HFFc6 (cell line): ENCODE measurements around the gene TEX28. TPM values are rescaled to one million over a fixed set of nuclear protein-coding genes. Genes with fewer than 3 reads are reported as not detected.

Experiments
- total RNA-seq, 6 experiments: library from RNA; stranded (reverse); fragmentation: NEBNext Ultra II Directional; extraction: Animal tissue kit (Norgen Biotek cat#: 25700); gene quantifications; 2 replicates in 1 of 6; 3 replicates in 5 of 6; pipeline ENCODE4 v1.2.3, GENCODE V29; 2021

Gene TEX28
- total RNA-seq, 6 experiments from 2014 or later: not detected

Other genes with a start within 250 kb of the TEX28 start
- gene MECP2, start 197.4 kb downstream of the TEX28 start, total RNA-seq: 10 to 100 TPM; 28.8 to 35.8 (median 31.9) TPM
- gene OPN1LW, start 150.9 kb downstream of the TEX28 start, total RNA-seq: not detected
- gene OPN1MW, start 112.5 kb downstream of the TEX28 start, total RNA-seq: not detected
- not detected for gene OPN1MW2, start 75.4 kb downstream of the TEX28 start, total RNA-seq
- gene OPN1MW3, start 37.5 kb downstream of the TEX28 start, total RNA-seq: not detected
- not detected for gene TKTL1, start 671 bp upstream of the TEX28 start, total RNA-seq
- gene FLNA, start 79.5 kb upstream of the TEX28 start, total RNA-seq: 1,000 to 10,000 TPM; 2,260 to 2,886 (median 2,666) TPM
- 100 to 1,000 TPM in 4 of 6 experiments, 10 to 100 TPM in 2; 84.8 to 119 (median 108) TPM for gene EMD, start 84.2 kb upstream of the TEX28 start, total RNA-seq
- gene RPL10, start 103.3 kb upstream of the TEX28 start, total RNA-seq: 1,000 to 10,000 TPM; 1,764 to 1,978 (median 1,934) TPM
- gene DNASE1L1, start 114.1 kb upstream of the TEX28 start, total RNA-seq: 10 to 100 TPM; 74.8 to 96.3 (median 87.4) TPM
- 10 to 100 TPM; 13.0 to 17.3 (median 15.1) TPM for gene TAFAZZIN, start 116.4 kb upstream of the TEX28 start, total RNA-seq
- 100 to 1,000 TPM; 107 to 154 (median 123) TPM for gene ATP6AP1, start 133.6 kb upstream of the TEX28 start, total RNA-seq
- 100 to 1,000 TPM; 144 to 154 (median 147) TPM for gene GDI1, start 142.0 kb upstream of the TEX28 start, total RNA-seq
- gene FAM50A, start 149.0 kb upstream of the TEX28 start, total RNA-seq: 100 to 1,000 TPM in 1 of 6 experiments, 10 to 100 TPM in 5; 77.3 to 103 (median 86.9) TPM
- gene PLXNA3, start 163.2 kb upstream of the TEX28 start, total RNA-seq: 10 to 100 TPM; 66.2 to 98.7 (median 79.8) TPM
- 10 to 100 TPM; 13.8 to 18.3 (median 17.4) TPM for gene LAGE3, start 184.2 kb upstream of the TEX28 start, total RNA-seq
- 10 to 100 TPM; 26.7 to 31.6 (median 29.7) TPM for gene UBL4A, start 191.5 kb upstream of the TEX28 start, total RNA-seq
- 10 to 100 TPM; 34.6 to 46.5 (median 37.7) TPM for gene SLC10A3, start 195.5 kb upstream of the TEX28 start, total RNA-seq
- gene FAM3A, start 221.1 kb upstream of the TEX28 start, total RNA-seq: 10 to 100 TPM; 56.9 to 67.8 (median 59.4) TPM